BE2C (cell line): ENCODE results near the gene XPNPEP2.
A peak's percentile ranks its signal among the peaks of the same experiment; 100 is the strongest.

Experiments
- DNase-seq: peaks from one replicate; pipeline ENCODE4 v3.0.0-alpha.2; 2020
- H3K27me3 ChIP-seq: fragments of 250-450 bp; sonication (Bioruptor Pico); 2 replicates; pipeline ENCODE4 v1.5.1; 2020; ENCODE audit warnings: mild to moderate bottlenecking
- H3K36me3 ChIP-seq: fragments of 250-450 bp; sonication (Bioruptor Pico); 2 replicates; pipeline ENCODE4 v1.5.1; 2020; ENCODE audit warnings: mild to moderate bottlenecking
- H3K4me1 ChIP-seq: fragments of 250-450 bp; sonication (Bioruptor Pico); 2 replicates; pipeline ENCODE4 v1.5.1; 2020
- H3K4me3 ChIP-seq: 2 replicates; pipeline ENCODE4 v1.5.1; 2011; ENCODE audit warnings: low read depth, low read length
- H3K9me3 ChIP-seq: fragments of 250-450 bp; sonication (Bioruptor Pico); 2 replicates; pipeline ENCODE4 v1.5.1; 2020
- TF ChIP-seq, protein P1 (sequence below): IDR thresholded peaks from 2 replicates; pipeline ENCODE4 v1.5.1; 2012; ENCODE audit warnings: mild to moderate bottlenecking, low read depth, low read length

The XPNPEP2 gene

GRCh38 chrX:129721414-129721813 is 17.4 kb upstream of the XPNPEP2 start:
- Histone ChIP-seq H3K36me3 (no peaks in the 10 kb centered on the region), H3K27me3 (no peaks in the 10 kb centered on the region), H3K4me3 (no peak overlapping the region), H3K4me1 (no peaks in the 10 kb centered on the region), H3K9me3 (no peaks in the 10 kb centered on the region)
- TF ChIP-seq, protein P1, sequence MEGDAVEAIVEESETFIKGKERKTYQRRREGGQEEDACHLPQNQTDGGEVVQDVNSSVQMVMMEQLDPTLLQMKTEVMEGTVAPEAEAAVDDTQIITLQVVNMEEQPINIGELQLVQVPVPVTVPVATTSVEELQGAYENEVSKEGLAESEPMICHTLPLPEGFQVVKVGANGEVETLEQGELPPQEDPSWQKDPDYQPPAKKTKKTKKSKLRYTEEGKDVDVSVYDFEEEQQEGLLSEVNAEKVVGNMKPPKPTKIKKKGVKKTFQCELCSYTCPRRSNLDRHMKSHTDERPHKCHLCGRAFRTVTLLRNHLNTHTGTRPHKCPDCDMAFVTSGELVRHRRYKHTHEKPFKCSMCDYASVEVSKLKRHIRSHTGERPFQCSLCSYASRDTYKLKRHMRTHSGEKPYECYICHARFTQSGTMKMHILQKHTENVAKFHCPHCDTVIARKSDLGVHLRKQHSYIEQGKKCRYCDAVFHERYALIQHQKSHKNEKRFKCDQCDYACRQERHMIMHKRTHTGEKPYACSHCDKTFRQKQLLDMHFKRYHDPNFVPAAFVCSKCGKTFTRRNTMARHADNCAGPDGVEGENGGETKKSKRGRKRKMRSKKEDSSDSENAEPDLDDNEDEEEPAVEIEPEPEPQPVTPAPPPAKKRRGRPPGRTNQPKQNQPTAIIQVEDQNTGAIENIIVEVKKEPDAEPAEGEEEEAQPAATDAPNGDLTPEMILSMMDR = no peak
- DNase-seq = no peak

- no peaks in the 10 kb centered on the region for H3K9me3 ChIP-seq
- no peak for DNase-seq
- TF ChIP-seq, protein P1 = no peak
- H3K4me3 ChIP-seq = no peak overlapping the region
- H3K36me3 ChIP-seq = no peaks in the 10 kb centered on the region
- H3K27me3 ChIP-seq = no peaks in the 10 kb centered on the region
- no peaks in the 10 kb centered on the region for H3K4me1 ChIP-seq
Measured at GRCh38 chrX:129721870-129722269, 16.9 kb upstream of the XPNPEP2 start.

DNA sequence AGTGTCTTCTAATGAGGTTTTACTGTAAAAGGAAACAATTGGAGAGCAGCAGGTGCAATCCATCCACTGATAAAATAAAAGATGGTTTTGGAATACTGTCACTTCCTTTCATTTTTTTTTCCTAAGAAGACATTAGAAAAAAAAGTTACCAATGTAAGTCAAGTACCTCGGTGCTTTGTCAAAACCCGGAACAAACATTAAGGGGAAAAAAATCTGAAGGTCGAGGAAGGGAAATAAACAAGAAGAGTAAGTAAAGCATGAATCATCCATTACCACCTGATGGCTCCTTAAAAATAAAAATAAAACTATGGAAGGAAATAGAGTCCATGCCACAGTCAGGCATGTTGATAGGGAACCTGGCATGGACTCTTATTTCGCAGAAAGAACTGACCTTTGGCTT is 15.3 kb upstream of the XPNPEP2 start:
- Histone ChIP-seq H3K27me3 (no peaks in the 10 kb centered on the region), H3K9me3 (no peaks in the 10 kb centered on the region), H3K36me3 (no peaks in the 10 kb centered on the region), H3K4me3 (no peak overlapping the region), H3K4me1 (no peaks in the 10 kb centered on the region)
- TF ChIP-seq, protein P1 = no peak
- no peak for DNase-seq

- DNase-seq = no peak
- Histone ChIP-seq H3K4me1 (no peaks in the 10 kb centered on the region), H3K36me3 (no peaks in the 10 kb centered on the region), H3K4me3 (no peak overlapping the region), H3K9me3 (no peaks in the 10 kb centered on the region), H3K27me3 (no peaks in the 10 kb centered on the region)
- TF ChIP-seq, protein P1 = no peak
Measured at GRCh38 chrX:129724754-129725153, 14.0 kb upstream of the XPNPEP2 start.

GRCh38 chrX:129726307-129727111 is 12.3 kb upstream of the XPNPEP2 start:
- no peaks in the 10 kb centered on the region for H3K9me3 ChIP-seq
- H3K4me3 ChIP-seq = no peak overlapping the region
- no peaks in the 10 kb centered on the region for H3K36me3 ChIP-seq
- TF ChIP-seq, protein P1 = peak; percentile 72
- no peaks in the 10 kb centered on the region for H3K4me1 ChIP-seq
- H3K27me3 ChIP-seq = no peaks in the 10 kb centered on the region
- DNase-seq = peak; percentile 58

- Histone ChIP-seq H3K4me3 (no peak overlapping the region), H3K4me1 (no peaks in the 10 kb centered on the region), H3K9me3 (no peaks in the 10 kb centered on the region), H3K36me3 (no peaks in the 10 kb centered on the region), H3K27me3 (no peaks in the 10 kb centered on the region)
- TF ChIP-seq, protein P1 = no peak
- DNase-seq = no peak
Measured at GRCh38 chrX:129728061-129728460, 10.7 kb upstream of the XPNPEP2 start.
